IPS-18c (cell line): ENCODE data around the gene PSEN2.
"Not testable (repeated sequence)": the region's sequence is repeated elsewhere in the genome, so short reads cannot be mapped to it uniquely, and the experiment has no call there.

Source experiments
- H3K4me3 ChIP-seq: 2 replicates; pipeline ENCODE4 v1.7.0; 2013; ENCODE audit warnings: low read depth, mild to moderate bottlenecking, low read length, moderate library complexity; ENCODE audit not compliant: insufficient read depth
- H3K9me3 ChIP-seq: one replicate; pipeline ENCODE4 v1.6.1; 2013; ENCODE audit warnings: mild to moderate bottlenecking, low read length, moderate library complexity; ENCODE audit not compliant: control insufficient read depth, insufficient read depth

PSEN2 gene

GRCh38 chr1:226870401-226871279 lies at the start of gene PSEN2:
Gene PSEN2, plus strand, starts transcription at chr1:226870616. Its CDS starts 11,292 bp downstream, at chr1:226881908.
- H3K9me3 ChIP-seq = peaks cover 5% of the 10 kb centered on the region
- H3K4me3 ChIP-seq = peak within 1 kb of the TSS; percentile 82

GRCh38 chr1:226820941-226821718 lies 49.3 kb upstream of the PSEN2 start:
- H3K4me3 ChIP-seq = no peak overlapping the region
- H3K9me3 ChIP-seq = no peaks in the 10 kb centered on the region

DNA sequence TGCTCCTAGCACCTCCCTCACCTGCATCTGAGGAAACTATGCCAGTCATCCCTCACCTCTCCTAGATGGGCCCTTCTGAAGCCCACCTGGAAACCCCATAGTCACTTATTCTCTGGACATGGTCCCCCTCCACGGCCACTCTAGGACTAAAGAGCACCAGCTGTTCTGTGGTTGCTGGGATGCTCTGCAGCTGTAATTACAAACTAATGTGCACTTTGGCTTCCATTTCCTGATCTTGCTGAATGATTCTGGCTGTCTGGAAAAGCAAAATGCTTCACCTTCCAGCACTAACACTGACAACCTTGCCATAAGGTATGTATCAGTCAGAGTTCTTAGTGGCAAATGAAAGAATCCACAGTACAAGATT lies 48.7 kb upstream of the PSEN2 start:
- Histone ChIP-seq H3K4me3 (no peak overlapping the region), H3K9me3 (no peaks in the 10 kb centered on the region)

DNA sequence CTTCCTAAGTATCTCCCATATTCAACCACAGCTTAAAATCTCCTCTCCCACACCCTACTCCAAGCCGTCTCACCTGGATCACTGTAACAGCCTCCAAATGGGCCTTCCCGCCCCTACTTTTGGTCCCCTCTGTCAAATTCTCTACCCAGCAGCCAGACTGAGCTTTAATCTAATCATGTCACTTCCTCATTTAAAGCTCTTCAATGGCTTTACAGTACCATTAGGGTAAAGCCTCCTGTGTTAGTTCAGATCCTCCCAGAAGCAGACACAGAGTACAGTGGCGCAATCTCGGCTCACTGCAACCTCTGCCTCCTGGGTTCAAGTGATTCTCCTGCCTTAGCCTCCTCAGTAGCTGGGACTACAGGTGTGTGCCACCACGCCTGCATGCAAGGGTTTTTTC lies 46.8 kb upstream of the PSEN2 start:
- Histone ChIP-seq H3K9me3 (no peaks in the 10 kb centered on the region), H3K4me3 (no peak overlapping the region)

- Histone ChIP-seq H3K4me3 (no peak overlapping the region), H3K9me3 (no peaks in the 10 kb centered on the region)
Observed at GRCh38 chr1:226825037-226825745, 45.2 kb upstream of the PSEN2 start.

DNA sequence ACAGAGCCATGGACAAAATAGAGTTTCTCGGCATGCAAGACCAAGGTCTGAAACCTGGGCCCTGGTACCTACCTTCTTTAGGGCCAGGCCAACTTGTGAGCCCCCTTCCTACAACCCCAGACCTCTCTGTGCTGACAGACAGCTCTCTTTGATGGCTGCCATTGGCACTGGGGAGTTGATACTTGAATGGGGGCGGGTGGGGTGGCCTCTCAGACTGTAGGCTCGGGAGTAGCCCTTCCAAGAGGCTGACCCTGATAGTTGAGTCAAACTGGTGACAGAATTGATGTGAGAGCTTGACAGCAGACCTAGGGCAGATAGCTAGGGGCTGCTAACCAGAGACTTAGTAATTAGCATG lies 44.7 kb upstream of the PSEN2 start:
- H3K4me3 ChIP-seq = no peak overlapping the region

GRCh38 chr1:226826479-226827261 lies 43.7 kb upstream of the PSEN2 start:
- Histone ChIP-seq H3K9me3 (no peaks in the 10 kb centered on the region), H3K4me3 (no peak overlapping the region)

More for the DNA sequence above, 44.7 kb upstream of the PSEN2 start:
- no peaks in the 10 kb centered on the region for H3K9me3 ChIP-seq

GRCh38 chr1:226827458-226827857 lies 43.0 kb upstream of the PSEN2 start:
- Histone ChIP-seq H3K9me3 (no peaks in the 10 kb centered on the region), H3K4me3 (no peak overlapping the region)

DNA sequence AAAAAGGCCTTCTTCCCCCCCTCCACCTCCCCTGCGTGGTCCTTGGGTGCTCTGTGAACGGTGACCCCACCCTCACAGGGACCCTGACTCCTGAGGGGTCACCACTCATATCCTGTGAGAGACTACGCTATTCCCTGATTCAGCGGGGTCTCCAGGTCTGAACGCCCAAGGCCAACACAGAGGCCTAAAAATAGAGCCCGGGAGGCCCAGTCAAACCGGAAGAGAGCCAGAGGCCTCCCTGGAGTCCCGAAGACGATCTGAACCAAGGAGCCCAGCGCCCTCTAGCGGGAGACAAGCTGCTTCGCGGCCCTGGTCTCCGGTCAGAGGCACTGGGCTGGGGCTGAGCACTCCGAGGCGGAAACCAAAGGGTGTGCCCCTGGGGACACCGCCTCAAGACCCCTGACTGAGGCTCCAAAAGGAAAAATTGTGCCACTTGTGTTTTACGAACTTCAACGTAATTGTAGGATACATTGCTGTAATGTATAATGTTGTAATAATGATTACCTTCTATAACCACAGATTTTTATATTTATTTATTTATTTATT lies 42.4 kb upstream of the PSEN2 start:
- H3K9me3 ChIP-seq = no peaks in the 10 kb centered on the region
- H3K4me3 ChIP-seq = no peak overlapping the region

DNA sequence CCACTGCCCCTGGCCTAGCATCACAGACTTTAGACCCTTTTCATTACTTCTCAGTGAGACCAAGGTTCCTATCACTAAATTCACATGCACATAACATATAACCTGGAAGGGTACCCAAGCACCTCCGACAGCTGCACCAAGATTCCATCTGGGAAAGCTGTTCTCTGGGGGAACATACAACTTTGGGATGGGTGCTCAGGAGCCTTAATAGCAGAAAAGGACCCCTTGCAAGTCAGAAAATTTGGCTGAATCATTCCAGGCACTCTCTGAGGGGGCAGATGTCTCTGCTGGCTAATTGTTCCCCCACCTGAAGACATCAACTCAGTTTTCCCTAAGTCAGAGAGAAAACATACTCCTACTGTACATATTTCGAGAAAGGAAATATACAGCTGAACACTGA lies 41.3 kb upstream of the PSEN2 start:
- H3K9me3 ChIP-seq = no peaks in the 10 kb centered on the region
- no peak overlapping the region for H3K4me3 ChIP-seq

DNA sequence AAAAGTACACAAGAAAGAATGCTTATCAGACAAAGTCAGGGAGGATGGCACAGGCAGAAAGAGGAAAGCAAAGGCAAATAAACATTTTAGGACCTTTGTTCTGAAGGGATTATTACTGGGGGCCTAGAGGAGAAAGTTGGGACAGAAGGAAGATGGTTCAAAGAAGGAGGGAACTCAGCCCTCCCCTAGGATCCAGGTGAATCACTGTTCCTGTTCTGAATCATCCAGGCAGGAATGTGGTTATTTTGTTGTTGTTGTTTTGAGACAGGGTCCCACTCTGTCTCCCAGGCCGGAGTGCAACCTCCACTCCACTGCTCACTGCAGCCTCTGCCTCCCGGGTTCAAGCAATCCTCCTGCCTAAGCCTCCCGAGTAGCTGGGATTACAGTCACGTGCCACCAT lies 38.5 kb upstream of the PSEN2 start:
- Histone ChIP-seq H3K9me3 (no peaks in the 10 kb centered on the region), H3K4me3 (no peak overlapping the region)

DNA sequence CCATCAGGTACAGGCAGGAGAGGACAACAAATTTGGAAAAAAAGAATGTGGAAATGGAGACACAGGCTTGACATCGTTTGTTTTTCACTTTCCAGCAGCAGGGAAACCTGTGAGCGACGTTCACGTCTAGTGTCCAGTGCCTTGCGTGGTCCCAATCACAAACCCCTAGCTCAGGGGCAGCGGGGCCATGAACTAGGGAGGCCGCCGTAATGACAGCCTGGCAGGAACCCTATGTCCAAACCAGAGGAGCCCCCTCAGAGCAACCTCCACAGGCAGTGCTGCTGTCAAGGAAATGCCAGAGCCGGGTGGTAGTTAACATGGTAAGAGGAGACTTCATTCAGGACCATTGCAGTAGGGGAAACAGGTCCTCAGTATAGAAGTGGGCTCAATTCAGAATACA lies 37.8 kb upstream of the PSEN2 start:
- H3K9me3 ChIP-seq = no peaks in the 10 kb centered on the region
- H3K4me3 ChIP-seq = no peak overlapping the region

- H3K9me3 ChIP-seq, H3K4me3 ChIP-seq: not testable (repeated sequence)
Observed at GRCh38 chr1:226834179-226834578, 36.2 kb upstream of the PSEN2 start.

DNA sequence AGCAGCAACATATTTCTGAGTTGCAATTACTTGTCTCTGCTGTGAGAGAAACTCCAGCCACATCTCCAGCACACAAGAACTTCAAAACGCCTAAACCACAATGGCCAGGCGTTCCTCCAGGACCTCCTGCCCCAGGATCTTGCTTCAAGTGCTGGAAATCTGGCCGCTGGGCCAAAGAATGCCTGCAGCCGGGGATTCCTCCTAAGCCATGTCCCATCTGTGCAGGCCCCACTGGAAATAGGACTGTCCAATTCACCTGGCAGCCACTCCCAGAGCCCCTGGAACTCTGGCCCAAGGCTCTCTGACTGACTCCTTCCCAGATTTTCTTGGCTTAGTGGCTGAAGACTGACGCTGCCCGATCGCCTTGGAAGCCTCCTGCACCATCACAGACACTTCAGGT lies 35.0 kb upstream of the PSEN2 start:
- H3K4me3 ChIP-seq, H3K9me3 ChIP-seq: not testable (repeated sequence)

DNA sequence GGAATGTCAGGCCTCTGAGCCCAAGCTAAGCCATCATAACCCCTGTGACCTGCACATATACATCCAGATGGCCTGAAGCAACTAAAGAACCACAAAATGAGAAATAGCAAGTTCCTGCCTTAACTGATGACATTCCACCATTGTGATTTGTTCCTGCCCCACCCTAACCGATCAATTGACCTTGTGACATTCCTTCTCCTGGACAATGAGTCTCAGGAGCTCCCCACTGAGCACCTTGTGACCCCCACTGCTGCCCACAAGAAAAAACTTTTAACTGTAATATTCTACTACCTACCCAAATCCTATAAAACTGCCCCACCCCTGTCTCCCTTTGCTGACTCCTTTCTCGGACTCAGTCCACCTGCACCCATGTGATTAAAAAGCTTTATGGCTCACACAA lies 32.5 kb upstream of the PSEN2 start:
- H3K4me3 ChIP-seq, H3K9me3 ChIP-seq: not testable (repeated sequence)

GRCh38 chr1:226838456-226838855 lies 32.0 kb upstream of the PSEN2 start:
- H3K4me3 ChIP-seq = no peak overlapping the region
- H3K9me3 ChIP-seq = no peaks in the 10 kb centered on the region

DNA sequence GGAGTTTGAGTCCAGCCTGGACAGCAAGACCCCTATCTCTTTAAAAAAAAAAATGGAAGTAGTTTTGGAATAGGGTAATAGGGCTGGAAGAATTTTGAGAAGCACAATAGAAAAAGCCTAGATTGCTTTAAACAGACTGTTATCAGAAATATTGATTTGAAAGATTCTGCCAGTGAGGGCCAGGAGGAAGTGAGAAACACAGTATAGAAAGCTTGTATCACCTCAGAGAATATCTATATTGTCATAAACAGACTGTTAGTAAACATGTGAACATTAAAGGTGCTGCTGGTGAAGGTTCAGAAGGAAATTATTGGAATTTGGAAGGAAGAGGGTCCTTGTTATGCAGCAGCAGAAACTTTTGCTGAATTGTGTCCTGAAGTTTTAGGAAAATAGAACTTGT lies 24.8 kb upstream of the PSEN2 start:
- Histone ChIP-seq H3K9me3 (no peaks in the 10 kb centered on the region), H3K4me3 (no peak overlapping the region)
